ENCODE results near the gene CAMSAP1.
"Not testable (repeated sequence)": the region's sequence is repeated elsewhere in the genome, so short reads cannot be mapped to it uniquely, and the experiment has no call there.

- TF ChIP-seq CTCF (IDR thresholded peaks at IDR 0.05 in 8 of 11, conservative IDR thresholded peaks at IDR 0.05 in 3 of 11); POLR2AphosphoS5 (IDR thresholded peaks at IDR 0.05); POLR2A (IDR thresholded peaks at IDR 0.05): not testable (repeated sequence)
Measured at GRCh38 chr9:135950841-135951240, 43.5 kb upstream of the CAMSAP1 start.
